Fibroblast of the aortic adventitia (primary cell): ENCODE results near the gene SEMA4C. TPM values are rescaled to one million over a fixed set of nuclear protein-coding genes. Genes with fewer than 3 reads are reported as not detected.

Experiments used
- DNase-seq: peaks from one replicate; pipeline ENCODE4 v3.0.0-alpha.2; 2010; ENCODE audit warnings: low read depth
- H3K4me3 ChIP-seq: 2 replicates; pipeline ENCODE4 v1.5.1; 2011; ENCODE audit warnings: low read depth, mild to moderate bottlenecking, control low read depth, low read length, moderate library complexity
- total RNA-seq: library from RNA; depleted of rRNA; stranded (reverse); fragments of >200 nt; gene quantifications from 2 replicates; pipeline ENCODE4 v1.2.3, GENCODE V29; 2012; ENCODE audit warnings: low replicate concordance
- TF ChIP-seq, protein P1 (sequence below): IDR thresholded peaks from 2 replicates; pipeline ENCODE4 v1.5.1; 2011; ENCODE audit warnings: mild to moderate bottlenecking, low read length, control low read depth, inconsistent platforms; ENCODE audit not compliant: insufficient read depth

SEMA4C gene
- total RNA-seq, 1 donor: 15.4 TPM

DNA sequence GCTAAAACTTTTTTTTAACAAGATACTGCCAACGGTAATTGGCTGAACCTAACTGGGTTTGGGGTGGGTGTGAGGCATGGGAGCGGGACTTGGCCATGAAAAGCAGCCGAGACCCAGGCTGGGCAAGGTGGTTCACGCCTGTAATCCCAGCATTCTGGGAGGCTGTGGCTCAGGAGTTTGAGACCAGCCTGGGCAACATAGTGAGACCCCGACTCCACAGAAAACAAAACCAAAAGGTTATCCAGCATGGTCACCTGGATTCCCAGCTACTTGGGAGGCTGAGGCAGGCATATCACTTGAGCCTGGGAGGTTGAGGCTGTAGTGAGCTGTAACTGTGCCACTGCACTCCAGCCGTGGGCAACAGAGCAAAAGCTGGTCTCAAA is 11.0 kb upstream of the SEMA4C start:
- no peak for DNase-seq
- TF ChIP-seq, protein P1, sequence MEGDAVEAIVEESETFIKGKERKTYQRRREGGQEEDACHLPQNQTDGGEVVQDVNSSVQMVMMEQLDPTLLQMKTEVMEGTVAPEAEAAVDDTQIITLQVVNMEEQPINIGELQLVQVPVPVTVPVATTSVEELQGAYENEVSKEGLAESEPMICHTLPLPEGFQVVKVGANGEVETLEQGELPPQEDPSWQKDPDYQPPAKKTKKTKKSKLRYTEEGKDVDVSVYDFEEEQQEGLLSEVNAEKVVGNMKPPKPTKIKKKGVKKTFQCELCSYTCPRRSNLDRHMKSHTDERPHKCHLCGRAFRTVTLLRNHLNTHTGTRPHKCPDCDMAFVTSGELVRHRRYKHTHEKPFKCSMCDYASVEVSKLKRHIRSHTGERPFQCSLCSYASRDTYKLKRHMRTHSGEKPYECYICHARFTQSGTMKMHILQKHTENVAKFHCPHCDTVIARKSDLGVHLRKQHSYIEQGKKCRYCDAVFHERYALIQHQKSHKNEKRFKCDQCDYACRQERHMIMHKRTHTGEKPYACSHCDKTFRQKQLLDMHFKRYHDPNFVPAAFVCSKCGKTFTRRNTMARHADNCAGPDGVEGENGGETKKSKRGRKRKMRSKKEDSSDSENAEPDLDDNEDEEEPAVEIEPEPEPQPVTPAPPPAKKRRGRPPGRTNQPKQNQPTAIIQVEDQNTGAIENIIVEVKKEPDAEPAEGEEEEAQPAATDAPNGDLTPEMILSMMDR: no peak
- no peak overlapping the region for H3K4me3 ChIP-seq

DNA sequence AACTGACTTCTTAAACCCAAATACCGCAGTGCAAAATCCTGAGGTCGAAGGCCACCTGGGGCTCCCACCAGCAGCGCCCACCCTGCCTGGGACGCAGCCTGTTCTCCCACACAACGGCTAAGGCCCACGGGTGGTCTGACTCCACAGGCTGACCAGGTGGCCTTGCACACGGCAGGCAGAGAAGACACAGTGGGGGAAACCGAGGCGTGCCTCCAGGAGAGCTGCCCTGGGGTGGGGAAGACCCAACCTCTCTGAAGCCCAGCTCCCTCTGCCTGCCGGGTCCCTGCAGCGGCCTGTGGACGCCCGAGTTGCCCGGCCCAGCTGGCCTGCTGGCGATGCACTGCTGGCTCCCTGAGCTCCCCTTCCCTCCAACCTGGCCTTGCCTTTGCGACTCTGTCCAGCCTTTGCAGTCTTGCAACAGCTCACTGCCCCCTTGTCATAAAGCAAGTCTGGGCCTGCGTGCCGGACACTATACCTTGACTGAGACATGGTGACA is 9.7 kb upstream of the SEMA4C start:
- no peak for DNase-seq
- no peak overlapping the region for H3K4me3 ChIP-seq
- TF ChIP-seq, protein P1: no peak

DNA sequence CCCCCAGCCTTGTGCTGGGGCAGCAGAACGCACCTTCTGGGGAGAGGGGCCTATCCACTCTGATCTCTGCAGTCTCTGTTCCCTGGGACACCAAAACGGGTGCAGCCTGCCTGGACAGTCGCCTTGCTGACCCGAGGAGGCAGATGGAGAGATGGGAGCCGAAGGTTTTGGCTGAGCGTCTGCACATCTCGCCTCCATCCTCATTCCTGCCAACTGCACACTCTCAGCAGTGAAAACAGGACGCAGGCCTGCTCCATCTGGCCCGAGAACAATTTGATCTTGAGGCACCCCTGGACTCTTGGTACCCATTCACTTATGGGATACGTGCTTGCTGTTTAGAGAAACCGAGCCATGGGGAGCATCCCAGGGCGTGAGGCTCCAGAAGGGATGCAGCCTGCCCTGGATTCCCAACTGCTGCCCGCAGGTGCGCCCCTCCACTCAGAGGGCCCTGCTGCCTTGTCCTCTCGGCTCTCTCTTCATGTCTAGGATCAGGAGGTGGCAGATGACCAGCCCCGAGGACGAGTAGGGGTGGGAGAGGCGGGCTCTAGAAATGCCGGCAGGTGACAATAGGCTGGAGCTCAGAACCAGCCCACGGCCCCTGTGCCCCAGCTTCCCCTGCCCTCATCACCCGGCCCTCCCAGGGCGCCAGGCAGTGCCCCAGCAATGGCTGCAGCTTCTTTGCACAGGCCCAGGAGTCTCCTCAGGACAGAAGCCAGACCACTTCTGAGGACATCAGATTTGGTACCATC is 9.1 kb upstream of the SEMA4C start:
- H3K4me3 ChIP-seq: no peak overlapping the region
- TF ChIP-seq, protein P1: no peak
- no peak for DNase-seq

DNA sequence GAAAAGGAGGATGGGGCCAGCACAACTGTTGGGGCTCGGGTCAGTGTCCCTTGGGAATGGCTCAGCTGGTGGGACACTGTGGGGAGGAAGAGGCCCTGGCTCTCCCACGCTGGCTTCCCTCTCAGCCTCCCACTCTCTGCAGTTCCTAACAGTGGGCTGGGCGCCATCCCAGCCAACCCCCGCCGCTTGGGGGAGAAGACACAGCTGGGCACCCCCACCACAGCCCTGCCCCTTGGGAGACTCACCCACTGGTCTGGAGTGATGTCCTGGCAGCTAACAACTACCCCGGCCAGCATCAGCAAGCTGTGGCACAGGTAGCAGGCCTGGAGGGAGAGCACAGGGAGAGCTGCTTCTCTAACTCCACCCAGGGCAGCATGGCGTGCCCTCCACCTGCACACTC is 8.3 kb upstream of the SEMA4C start:
- H3K4me3 ChIP-seq: no peak overlapping the region
- TF ChIP-seq, protein P1: no peak
- DNase-seq: no peak

DNA sequence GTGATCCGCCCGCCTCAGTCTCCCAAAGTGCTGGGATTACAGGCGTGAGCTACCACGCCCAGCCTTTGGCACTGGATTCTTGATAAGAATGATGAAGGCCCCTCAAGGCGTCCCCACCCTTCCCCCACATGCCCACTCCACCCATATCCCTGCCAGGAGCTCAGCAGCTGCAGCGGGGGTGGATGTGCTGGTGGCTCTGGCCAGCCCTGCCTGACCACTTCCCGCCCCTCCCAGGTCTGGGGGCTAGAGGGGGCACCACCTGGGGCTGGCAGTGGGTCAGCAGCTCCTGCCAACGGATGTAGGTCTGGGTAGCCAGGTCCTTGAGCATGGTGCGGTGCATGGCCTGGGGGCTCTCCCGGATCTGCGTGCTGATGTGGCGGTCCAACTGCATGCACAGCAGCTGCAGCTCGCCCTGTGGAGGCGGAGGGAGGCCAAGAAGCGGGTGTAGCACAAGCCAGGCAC is 7.8 kb upstream of the SEMA4C start:
- DNase-seq: no peak
- no peak overlapping the region for H3K4me3 ChIP-seq
- TF ChIP-seq, protein P1: no peak

DNA sequence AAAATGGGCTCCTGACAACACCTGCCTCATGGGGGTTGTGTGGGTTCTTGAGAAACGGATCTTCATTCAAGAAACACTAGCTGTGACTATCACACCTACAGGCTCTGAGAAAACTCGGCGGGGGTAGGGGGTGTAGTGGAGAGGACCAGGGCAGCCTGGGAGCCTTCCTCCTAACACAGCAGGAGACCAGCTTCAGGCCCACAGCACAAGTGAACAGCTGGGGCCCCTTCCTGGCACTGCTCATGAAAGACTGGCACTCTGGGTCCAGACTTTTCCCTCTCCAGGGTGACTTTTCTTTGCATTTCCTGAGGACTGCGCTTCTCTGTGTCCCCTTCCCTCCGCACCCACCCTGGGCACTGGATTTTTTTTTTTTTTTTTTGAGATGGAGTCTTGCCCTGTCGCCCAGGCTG is 7.2 kb upstream of the SEMA4C start:
- H3K4me3 ChIP-seq: no peak overlapping the region
- TF ChIP-seq, protein P1: no peak
- DNase-seq: no peak
